HEK293T (cell line): ENCODE measurements around the gene SEMA4D.

Source experiments
- BHLHE40 ChIP-seq: fragments of 450-650 bp; IDR thresholded peaks from 2 replicates; pipeline ENCODE4 v1.6.1; 2016; ENCODE audit warnings: mild to moderate bottlenecking, moderate library complexity, borderline replicate concordance
- L3MBTL2 ChIP-seq: fragments of 450-650 bp; conservative IDR thresholded peaks from 2 replicates; pipeline ENCODE4 v1.6.1; 2016; ENCODE audit warnings: mild to moderate bottlenecking
- NFRKB ChIP-seq: fragments of 450-650 bp; IDR thresholded peaks from 2 replicates; pipeline ENCODE4 v1.6.1; 2016; ENCODE audit warnings: mild to moderate bottlenecking, moderate library complexity
- SP1 ChIP-seq: fragments of 450-650 bp; IDR thresholded peaks from 2 replicates; pipeline ENCODE4 v1.6.1; 2017
- ZNF384 ChIP-seq: fragments of 450-650 bp; IDR thresholded peaks from 2 replicates; pipeline ENCODE4 v1.6.1; 2016

DNA sequence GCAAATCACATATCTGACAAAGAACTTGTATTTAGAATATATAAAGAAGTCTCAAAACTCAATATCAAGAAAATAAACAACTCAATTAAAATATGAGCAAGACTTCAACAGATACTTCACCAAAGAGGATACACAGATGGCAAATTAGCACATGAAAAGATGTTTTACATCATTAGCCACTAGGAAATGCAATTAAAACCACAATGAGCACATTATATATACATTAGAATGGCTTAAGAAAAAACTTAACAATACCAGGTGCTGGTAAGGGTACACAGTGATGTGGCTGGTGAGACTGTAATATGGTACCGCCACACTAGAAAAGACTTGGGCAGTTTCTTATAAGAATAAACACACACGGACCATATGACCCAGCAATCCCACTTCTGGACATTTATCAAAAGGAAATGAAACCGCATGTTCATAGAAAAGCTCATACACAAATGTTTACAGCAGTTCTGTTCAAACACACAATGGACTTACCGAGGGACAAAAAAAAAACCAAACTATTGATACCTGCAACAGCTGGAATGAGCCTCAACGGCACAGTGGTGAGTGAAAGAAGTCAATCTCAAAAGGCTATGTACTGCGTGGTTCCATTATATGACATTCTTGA is 27.6 kb downstream of the SEMA4D start:
- TF ChIP-seq ZNF384 (no peak), SP1 (no peak), NFRKB (no peak), BHLHE40 (no peak), L3MBTL2 (no peak)
